ENCODE measurements around the gene EXOC4.

GRCh38 chr7:133568544-133568943 lies 315.7 kb downstream of the EXOC4 start:
- TF ChIP-seq, protein P1, sequence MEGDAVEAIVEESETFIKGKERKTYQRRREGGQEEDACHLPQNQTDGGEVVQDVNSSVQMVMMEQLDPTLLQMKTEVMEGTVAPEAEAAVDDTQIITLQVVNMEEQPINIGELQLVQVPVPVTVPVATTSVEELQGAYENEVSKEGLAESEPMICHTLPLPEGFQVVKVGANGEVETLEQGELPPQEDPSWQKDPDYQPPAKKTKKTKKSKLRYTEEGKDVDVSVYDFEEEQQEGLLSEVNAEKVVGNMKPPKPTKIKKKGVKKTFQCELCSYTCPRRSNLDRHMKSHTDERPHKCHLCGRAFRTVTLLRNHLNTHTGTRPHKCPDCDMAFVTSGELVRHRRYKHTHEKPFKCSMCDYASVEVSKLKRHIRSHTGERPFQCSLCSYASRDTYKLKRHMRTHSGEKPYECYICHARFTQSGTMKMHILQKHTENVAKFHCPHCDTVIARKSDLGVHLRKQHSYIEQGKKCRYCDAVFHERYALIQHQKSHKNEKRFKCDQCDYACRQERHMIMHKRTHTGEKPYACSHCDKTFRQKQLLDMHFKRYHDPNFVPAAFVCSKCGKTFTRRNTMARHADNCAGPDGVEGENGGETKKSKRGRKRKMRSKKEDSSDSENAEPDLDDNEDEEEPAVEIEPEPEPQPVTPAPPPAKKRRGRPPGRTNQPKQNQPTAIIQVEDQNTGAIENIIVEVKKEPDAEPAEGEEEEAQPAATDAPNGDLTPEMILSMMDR (IDR thresholded peaks at IDR 0.05), result no peak
- TF ChIP-seq SIN3A (IDR thresholded peaks at IDR 0.05; ENCODE audit: borderline replicate concordance, insufficient read depth, low read depth, low read length), result no peak

All from Panc1 (cell line).